K562 (cell line): Measurements from ENCODE around the gene SERINC5. TPM values are rescaled to one million over a fixed set of nuclear protein-coding genes. Genes with fewer than 3 reads are reported as not detected.

Experiments
- ATAC-seq: fragments of 200-7000 bp; cut with Tn5 transposase; 3 replicates; pipeline ENCODE4 v1.9.1; 2020; ENCODE audit warnings: moderate library complexity
- BruUV-seq: library from RNA; stranded (reverse); fragments of 400-500 nt; replicated peaks from 2 replicates; lab custom pipeline; 2021; lab: Mats Ljungman, UMichigan
- CTCF ChIA-PET: fragments of 300-600 bp; formaldehyde crosslinking; extraction: SDS; loops from one replicate; lab custom pipeline; 2021; ENCODE audit warnings: low intra/inter-chr PET ratio; lab: Yijun Ruan, JAX
- POLR2A ChIA-PET: fragments of 300-600, 350-650 bp; sonication (Branson Sonifier 250); formaldehyde crosslinking; extraction: SDS; loops from one replicate; lab custom pipeline; 2021; ENCODE audit warnings: antibody characterized with exemption, inconsistent platforms; lab: Yijun Ruan, JAX
- DNase-seq, 4 experiments: peaks; one replicate each; pipeline versions ENCODE4 v3.0.0 to v3.0.0-alpha.2; 2011 to 2018; ENCODE audit warnings: low spot score in 3 of 4, mixed read lengths in 3 of 4; ENCODE audit errors: extremely low read depth in 1 of 4
- FAIRE-seq: peaks from 2 replicates; lab custom pipeline; 2011; peaks lifted over from hg19 to GRCh38; lab: Jason Lieb, UNC
- H2AFZ ChIP-seq: 2 replicates; pipeline ENCODE4 v1.6.0; 2011; ENCODE audit warnings: low read depth, low read length, control low read depth, inconsistent platforms
- H3K27ac ChIP-seq: fragments of 200-600 bp; 3 replicates; pipeline ENCODE4 v1.8.0; 2011; ENCODE audit warnings: low read depth, mild to moderate bottlenecking, control low read depth, inconsistent platforms, low read length, moderate library complexity, mixed read lengths; ENCODE audit errors: extremely low read depth
- H3K27me3 ChIP-seq, 2 experiments: fragments of 300-600 bp in 1 of 2; 2 replicates in 1 of 2; 3 replicates in 1 of 2; pipeline versions ENCODE4 v1.6.0 to v1.8.0; 2011; ENCODE audit warnings: inconsistent platforms in 2 of 2, low read length in 2 of 2, mild to moderate bottlenecking in 1 of 2, mixed read lengths in 1 of 2, moderate library complexity in 1 of 2; ENCODE audit not compliant: control insufficient read depth in 2 of 2, insufficient read depth in 2 of 2
- H3K36me3 ChIP-seq: fragments of 300-600 bp; 3 replicates; pipeline ENCODE4 v1.8.0; 2011; ENCODE audit warnings: mild to moderate bottlenecking, low read length, inconsistent platforms; ENCODE audit not compliant: control insufficient read depth, insufficient read depth
- H3K4me1 ChIP-seq, 2 experiments: fragments of 200-600 bp in 1 of 2; replicated peaks in 1 of 2; 2 replicates in 1 of 2; 3 replicates in 1 of 2; pipeline versions ENCODE4 v1.5.1 to v1.8.0; 2011; ENCODE audit warnings: inconsistent platforms in 2 of 2, low read length in 2 of 2, mild to moderate bottlenecking in 1 of 2, mixed read lengths in 1 of 2, moderate library complexity in 1 of 2; ENCODE audit not compliant: control insufficient read depth in 2 of 2, insufficient read depth in 2 of 2
- H3K4me2 ChIP-seq: 2 replicates; pipeline ENCODE4 v1.6.1; 2011; ENCODE audit warnings: low read length, control low read depth, inconsistent platforms, mixed read lengths; ENCODE audit not compliant: insufficient read depth
- H3K4me3 ChIP-seq: fragments of 200-600 bp; sonication (generic), shearing (Covaris generic); 2 replicates; pipeline ENCODE4 v1.5.1; 2016; ENCODE audit warnings: control low read depth, inconsistent platforms
- H3K79me2 ChIP-seq: fragments of 200-600 bp; 3 replicates; pipeline ENCODE4 v1.8.0; 2011; ENCODE audit warnings: low read length, inconsistent platforms; ENCODE audit not compliant: control insufficient read depth, insufficient read depth
- H3K9ac ChIP-seq, 2 experiments: 2 replicates each; pipeline versions ENCODE4 v1.6.0 to v1.6.1; 2011; ENCODE audit warnings: low read depth in 2 of 2, low read length in 2 of 2, control low read depth in 1 of 2, inconsistent platforms in 1 of 2, mild to moderate bottlenecking in 1 of 2, mixed read lengths in 1 of 2; ENCODE audit not compliant: insufficient read depth in 1 of 2
- H3K9me1 ChIP-seq: one replicate; pipeline ENCODE4 v1.6.0; 2011; ENCODE audit warnings: inconsistent platforms, mild to moderate bottlenecking, low read length, moderate library complexity; ENCODE audit not compliant: control insufficient read depth, insufficient read depth
- H3K9me3 ChIP-seq: replicated peaks from 2 replicates; pipeline ENCODE4 v1.5.1; 2011; ENCODE audit warnings: low read depth, low read length, inconsistent platforms; ENCODE audit not compliant: control insufficient read depth, insufficient read depth
- H4K20me1 ChIP-seq: replicated peaks from 2 replicates; pipeline ENCODE4 v1.6.1; 2011; ENCODE audit warnings: low read length, inconsistent platforms, mixed read lengths; ENCODE audit not compliant: control insufficient read depth, insufficient read depth
- CBX8 ChIP-seq: fragments of 200-600 bp; sonication (generic); IDR thresholded peaks from 2 replicates; pipeline ENCODE4 v1.6.1; 2012; ENCODE audit warnings: borderline replicate concordance, mixed run types, low read depth, mild to moderate bottlenecking, moderate library complexity, mixed read lengths, low read length, control low read depth, inconsistent platforms; ENCODE audit not compliant: poor library complexity, severe bottlenecking; ENCODE audit errors: extremely low read depth
- ETV6 ChIP-seq, 3 experiments: fragments of 150-350 bp in 1 of 3; sonication (generic) in 1 of 3; formaldehyde crosslinking in 1 of 3; IDR thresholded peaks; 2 replicates each; pipeline versions ENCODE4 v1.6.1 to v1.8.0; 2014 to 2022; ENCODE audit warnings: borderline replicate concordance in 2 of 3, low read depth in 2 of 3, antibody characterized with exemption in 1 of 3, low read length in 1 of 3, mild to moderate bottlenecking in 1 of 3, missing genetic modification reagents in 1 of 3
- MTA2 ChIP-seq: fragments of 450-650 bp; IDR thresholded peaks from 2 replicates; pipeline ENCODE4 v1.6.1; 2016; ENCODE audit warnings: low read depth
- NEUROD1 ChIP-seq: fragments of 150-350 bp; IDR thresholded peaks from 2 replicates; pipeline ENCODE4 v1.6.1; 2014; ENCODE audit warnings: borderline replicate concordance, low read length, low read depth; ENCODE audit not compliant: partially characterized antibody
- RAD51 ChIP-seq: fragments of 450-650 bp; IDR thresholded peaks from 2 replicates; pipeline ENCODE4 v1.7.1; 2016; ENCODE audit warnings: low read depth, mild to moderate bottlenecking, borderline replicate concordance
- SMAD1 ChIP-seq: fragments of 150-350 bp; IDR thresholded peaks from 2 replicates; pipeline ENCODE4 v1.6.1; 2014; ENCODE audit warnings: low read length, low read depth; ENCODE audit not compliant: partially characterized antibody
- WGBS: fragments of 100-300 bp; shearing (Covaris generic); methylation state at CpG from one replicate; pipeline ENCODE4 v1.1.6; 2016; ENCODE audit warnings: low coverage, mixed read lengths; ENCODE audit not compliant: insufficient coverage; ENCODE audit errors: missing lambda C conversion rate; 5-methylcytosine and 5-hydroxymethylcytosine counted together
- in situ Hi-C: fragments of 300-500 bp; cut with MboI; formaldehyde crosslinking; loops from 4 replicates; pipeline ENCODE4 v1.15.0; 2018; ENCODE audit warnings: inconsistent platforms, mixed read lengths
- intact Hi-C: fragments of 100-400 bp; cut with micrococcal nuclease; formaldehyde crosslinking; loops from 2 replicates; pipeline ENCODE4 v1.14.2; 2022
- polyA plus RNA-seq, 8 experiments: library from polyadenylated mRNA; depleted of rRNA in 4 of 8; stranded (reverse) in 5 of 8; unstranded in 3 of 8; fragments of >200 nt; fragmentation: Nextera tagmentation in 2 of 8; fragmentation: Illumina TruSeq in 1 of 8; extraction: Ambion mirVana in 2 of 8; extraction: Trizol in 1 of 8; gene quantifications; 2 replicates each; pipeline versions ENCODE4 v1.2.1 to v1.2.3, GENCODE V29; 2011 to 2014; ENCODE audit warnings: inconsistent platforms in 1 of 8, missing spikeins in 1 of 8
- total RNA-seq, 7 experiments: library from RNA; depleted of rRNA in 6 of 7; stranded (reverse); fragments of >200 nt in 6 of 7; fragmentation: Illumina TruSeq in 2 of 7; extraction: Trizol in 2 of 7; gene quantifications; 2 replicates each; pipeline versions ENCODE4 v1.2.1 to v1.2.3, GENCODE V29; 2011 to 2021; ENCODE audit warnings: low replicate concordance in 1 of 7
- TF ChIP-seq, protein P1 (sequence below): sonication (generic); formaldehyde crosslinking; IDR thresholded peaks from 2 replicates; pipeline ENCODE4 v1.8.0; 2023; ENCODE audit warnings: missing genetic modification reagents, mild to moderate bottlenecking, borderline replicate concordance
- TF ChIP-seq, protein P2 (sequence below): fragments of 250-450 bp; sonication (Bioruptor Pico); IDR thresholded peaks from 2 replicates; pipeline ENCODE4 v1.9.0; 2021; ENCODE audit warnings: mild to moderate bottlenecking, inconsistent platforms

Gene SERINC5
- total and polyA plus RNA-seq, 9 of the 15 experiments (the other 6 are each of a cell fraction or from before 2014, with no cell fraction given): 1.4 to 7.9 (median 3.7) TPM

DNA sequence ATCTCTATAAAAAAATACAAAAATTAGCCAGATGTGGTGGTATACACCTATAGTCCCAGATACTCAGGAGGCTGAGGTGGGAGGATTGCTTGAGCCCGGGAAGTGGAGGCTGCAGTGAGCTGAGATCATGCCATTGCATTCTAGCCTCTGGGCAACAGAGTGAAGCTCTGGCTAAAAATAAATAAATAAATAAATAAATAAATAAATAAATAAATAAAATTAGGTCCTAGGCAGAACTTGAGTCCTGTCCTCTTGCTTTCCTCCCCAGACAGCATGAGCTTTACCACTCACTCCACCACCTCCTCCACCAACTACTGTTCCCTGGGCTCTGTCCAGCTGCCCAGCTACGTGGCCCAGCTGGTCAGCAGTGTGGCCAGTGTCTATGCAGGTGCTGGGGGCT is 32.3 kb upstream of the SERINC5 start:
- TF ChIP-seq, protein P1, sequence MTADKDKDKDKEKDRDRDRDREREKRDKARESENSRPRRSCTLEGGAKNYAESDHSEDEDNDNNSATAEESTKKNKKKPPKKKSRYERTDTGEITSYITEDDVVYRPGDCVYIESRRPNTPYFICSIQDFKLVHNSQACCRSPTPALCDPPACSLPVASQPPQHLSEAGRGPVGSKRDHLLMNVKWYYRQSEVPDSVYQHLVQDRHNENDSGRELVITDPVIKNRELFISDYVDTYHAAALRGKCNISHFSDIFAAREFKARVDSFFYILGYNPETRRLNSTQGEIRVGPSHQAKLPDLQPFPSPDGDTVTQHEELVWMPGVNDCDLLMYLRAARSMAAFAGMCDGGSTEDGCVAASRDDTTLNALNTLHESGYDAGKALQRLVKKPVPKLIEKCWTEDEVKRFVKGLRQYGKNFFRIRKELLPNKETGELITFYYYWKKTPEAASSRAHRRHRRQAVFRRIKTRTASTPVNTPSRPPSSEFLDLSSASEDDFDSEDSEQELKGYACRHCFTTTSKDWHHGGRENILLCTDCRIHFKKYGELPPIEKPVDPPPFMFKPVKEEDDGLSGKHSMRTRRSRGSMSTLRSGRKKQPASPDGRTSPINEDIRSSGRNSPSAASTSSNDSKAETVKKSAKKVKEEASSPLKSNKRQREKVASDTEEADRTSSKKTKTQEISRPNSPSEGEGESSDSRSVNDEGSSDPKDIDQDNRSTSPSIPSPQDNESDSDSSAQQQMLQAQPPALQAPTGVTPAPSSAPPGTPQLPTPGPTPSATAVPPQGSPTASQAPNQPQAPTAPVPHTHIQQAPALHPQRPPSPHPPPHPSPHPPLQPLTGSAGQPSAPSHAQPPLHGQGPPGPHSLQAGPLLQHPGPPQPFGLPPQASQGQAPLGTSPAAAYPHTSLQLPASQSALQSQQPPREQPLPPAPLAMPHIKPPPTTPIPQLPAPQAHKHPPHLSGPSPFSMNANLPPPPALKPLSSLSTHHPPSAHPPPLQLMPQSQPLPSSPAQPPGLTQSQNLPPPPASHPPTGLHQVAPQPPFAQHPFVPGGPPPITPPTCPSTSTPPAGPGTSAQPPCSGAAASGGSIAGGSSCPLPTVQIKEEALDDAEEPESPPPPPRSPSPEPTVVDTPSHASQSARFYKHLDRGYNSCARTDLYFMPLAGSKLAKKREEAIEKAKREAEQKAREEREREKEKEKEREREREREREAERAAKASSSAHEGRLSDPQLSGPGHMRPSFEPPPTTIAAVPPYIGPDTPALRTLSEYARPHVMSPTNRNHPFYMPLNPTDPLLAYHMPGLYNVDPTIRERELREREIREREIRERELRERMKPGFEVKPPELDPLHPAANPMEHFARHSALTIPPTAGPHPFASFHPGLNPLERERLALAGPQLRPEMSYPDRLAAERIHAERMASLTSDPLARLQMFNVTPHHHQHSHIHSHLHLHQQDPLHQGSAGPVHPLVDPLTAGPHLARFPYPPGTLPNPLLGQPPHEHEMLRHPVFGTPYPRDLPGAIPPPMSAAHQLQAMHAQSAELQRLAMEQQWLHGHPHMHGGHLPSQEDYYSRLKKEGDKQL (CRISPR knock-in tag): no peak
- TF ChIP-seq CBX8 (no peak), MTA2 (no peak), RAD51 (no peak), NEUROD1 (no peak), ETV6 (IDR thresholded peaks at IDR 0.05; ENCODE audit: borderline replicate concordance in 1 of 2, low read depth in 2 of 2, low read length in 1 of 2) (no peak), ETV6 (CRISPR knock-in tag; IDR thresholded peaks at IDR 0.05; ENCODE audit: borderline replicate concordance) (no peak), SMAD1 (no peak)
- TF ChIP-seq, protein P2, sequence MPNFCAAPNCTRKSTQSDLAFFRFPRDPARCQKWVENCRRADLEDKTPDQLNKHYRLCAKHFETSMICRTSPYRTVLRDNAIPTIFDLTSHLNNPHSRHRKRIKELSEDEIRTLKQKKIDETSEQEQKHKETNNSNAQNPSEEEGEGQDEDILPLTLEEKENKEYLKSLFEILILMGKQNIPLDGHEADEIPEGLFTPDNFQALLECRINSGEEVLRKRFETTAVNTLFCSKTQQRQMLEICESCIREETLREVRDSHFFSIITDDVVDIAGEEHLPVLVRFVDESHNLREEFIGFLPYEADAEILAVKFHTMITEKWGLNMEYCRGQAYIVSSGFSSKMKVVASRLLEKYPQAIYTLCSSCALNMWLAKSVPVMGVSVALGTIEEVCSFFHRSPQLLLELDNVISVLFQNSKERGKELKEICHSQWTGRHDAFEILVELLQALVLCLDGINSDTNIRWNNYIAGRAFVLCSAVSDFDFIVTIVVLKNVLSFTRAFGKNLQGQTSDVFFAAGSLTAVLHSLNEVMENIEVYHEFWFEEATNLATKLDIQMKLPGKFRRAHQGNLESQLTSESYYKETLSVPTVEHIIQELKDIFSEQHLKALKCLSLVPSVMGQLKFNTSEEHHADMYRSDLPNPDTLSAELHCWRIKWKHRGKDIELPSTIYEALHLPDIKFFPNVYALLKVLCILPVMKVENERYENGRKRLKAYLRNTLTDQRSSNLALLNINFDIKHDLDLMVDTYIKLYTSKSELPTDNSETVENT (CRISPR knock-in tag): no peak
- TF ChIP-seq, all 486 proteins: peak for 0
- H3K27ac ChIP-seq: no peak overlapping the region
- no peak for DNase-seq
- H3K79me2 ChIP-seq: no peaks in the 10 kb centered on the region
- no peaks in the 10 kb centered on the region for H3K36me3 ChIP-seq
- peaks cover 9 to 30% of the 10 kb centered on the region in 2 experiments; a peak in 4 of 5 replicates for H3K27me3 ChIP-seq
- no peaks in the 10 kb centered on the region for H3K9me1 ChIP-seq
- no peak overlapping the region for H2AFZ ChIP-seq
- no peaks in the 10 kb centered on the region for H4K20me1 ChIP-seq
- H3K4me2 ChIP-seq: no peak overlapping the region
- ChIA-PET CTCF (no interaction called here), POLR2A (interaction anchor here (1.1 kb wide), 1 partner anchor 31 kb away, joined by 3 read pairs; no protein-coding TSS in a partner anchor)
- WGBS: 0% methylated on average over 2 of the region's 2 CpGs
- ATAC-seq: no peak
- FAIRE-seq: no peak
- BruUV-seq: no TSS peak
- no peaks in the 10 kb centered on the region for H3K4me1 ChIP-seq
- H3K4me3 ChIP-seq: no peak overlapping the region
- intact Hi-C loops (no loop called here), in situ Hi-C loops (no loop called here)
- H3K9ac ChIP-seq: no peak overlapping the region
- no peaks in the 10 kb centered on the region for H3K9me3 ChIP-seq
